RWPE1 (cell line): ENCODE data around the gene EEF1AKMT3.

Experiments used
- CTCF ChIA-PET: fragments of 350-600 bp; sonication (Branson Sonifier 250); formaldehyde crosslinking; extraction: SDS; loops from one replicate; lab custom pipeline; 2021; lab: Yijun Ruan, JAX
- POLR2A ChIA-PET: fragments of 400-600 bp; formaldehyde crosslinking; extraction: SDS; loops from one replicate; lab custom pipeline; 2020; ENCODE audit warnings: antibody characterized with exemption; ENCODE audit not compliant: low non-redundant PET; lab: Yijun Ruan, JAX
- DNase-seq: peaks from one replicate; pipeline ENCODE4 v3.0.0; 2012; ENCODE audit warnings: low spot score
- H3K27ac ChIP-seq: fragments of 450-650 bp; 2 replicates; pipeline ENCODE4 v1.5.1; 2017
- CTCF ChIP-seq: fragments of 450-650 bp; conservative IDR thresholded peaks from 2 replicates; pipeline ENCODE4 v1.5.1; 2017; ENCODE audit warnings: low read depth, mild to moderate bottlenecking

EEF1AKMT3 gene

GRCh38 chr12:57775044-57775443 lies 2.6 kb downstream of the EEF1AKMT3 start:
- TF ChIP-seq CTCF, result no peak
- ChIA-PET CTCF (no interaction called here), POLR2A (no interaction called here)
- DNase-seq, result no peak
- H3K27ac ChIP-seq, result no peak overlapping the region

- ChIA-PET POLR2A (no interaction called here), CTCF (interaction anchor here (0.6 to 0.7 kb wide), 2 partner anchors 131 to 227 kb away, joined by 3 read pairs; no protein-coding TSS in a partner anchor)
- DNase-seq, result no peak
These were observed 3.3 kb downstream of the EEF1AKMT3 start for GRCh38 chr12:57775563-57776246.

GRCh38 chr12:57776247-57776587 lies 3.8 kb downstream of the EEF1AKMT3 start:
- TF ChIP-seq CTCF, result no peak
- POLR2A ChIA-PET, result no interaction called here
- no peak overlapping the region for H3K27ac ChIP-seq
- no peak for DNase-seq
- CTCF ChIA-PET, result interaction anchor here (0.7 kb wide), 1 partner anchor 130 kb away, joined by 3 read pairs; no protein-coding TSS in a partner anchor

More at GRCh38 chr12:57775563-57776246, 3.3 kb downstream of the EEF1AKMT3 start:
- TF ChIP-seq CTCF, result no peak
- H3K27ac ChIP-seq, result no peak overlapping the region

GRCh38 chr12:57777367-57777766 lies 5.0 kb downstream of the EEF1AKMT3 start:
- ChIA-PET POLR2A (no interaction called here), CTCF (no interaction called here)
- H3K27ac ChIP-seq, result no peak overlapping the region
- DNase-seq, result no peak
- TF ChIP-seq CTCF, result no peak

- no peak for DNase-seq
- no peak for TF ChIP-seq CTCF
- ChIA-PET POLR2A (no interaction called here), CTCF (interaction anchor here (0.6 kb wide), 1 partner anchor 12 kb away, joined by 3 read pairs; no protein-coding TSS in a partner anchor)
- H3K27ac ChIP-seq, result no peak overlapping the region
These were observed 5.5 kb downstream of the EEF1AKMT3 start for GRCh38 chr12:57777911-57778310.

- no peak for DNase-seq
- CTCF ChIA-PET, result interaction anchor here (1.0 kb wide), 1 partner anchor 20 kb away, joined by 3 read pairs; no protein-coding TSS in a partner anchor
- TF ChIP-seq CTCF, result no peak
- no peak overlapping the region for H3K27ac ChIP-seq
- POLR2A ChIA-PET, result interaction anchor here (0.6 kb wide), 1 partner anchor 9 kb away, joined by 5 read pairs; no protein-coding TSS in a partner anchor
These were observed 7.3 kb downstream of the EEF1AKMT3 start for GRCh38 chr12:57779736-57780135.
